Astrocyte (in vitro differentiated cells and primary cell): ENCODE measurements around the gene SH3TC2.

Source experiments
- EZH2 ChIP-seq: IDR thresholded peaks from 2 replicates; pipeline ENCODE4 v1.6.1; 2012; ENCODE audit warnings: mild to moderate bottlenecking, low read length, inconsistent platforms; ENCODE audit not compliant: insufficient read depth
- TF ChIP-seq, protein P1 (sequence below): IDR thresholded peaks from 2 replicates; pipeline ENCODE4 v1.5.1; 2011; ENCODE audit warnings: low read depth, mild to moderate bottlenecking, inconsistent platforms, low read length, moderate library complexity; ENCODE audit not compliant: insufficient read depth

DNA sequence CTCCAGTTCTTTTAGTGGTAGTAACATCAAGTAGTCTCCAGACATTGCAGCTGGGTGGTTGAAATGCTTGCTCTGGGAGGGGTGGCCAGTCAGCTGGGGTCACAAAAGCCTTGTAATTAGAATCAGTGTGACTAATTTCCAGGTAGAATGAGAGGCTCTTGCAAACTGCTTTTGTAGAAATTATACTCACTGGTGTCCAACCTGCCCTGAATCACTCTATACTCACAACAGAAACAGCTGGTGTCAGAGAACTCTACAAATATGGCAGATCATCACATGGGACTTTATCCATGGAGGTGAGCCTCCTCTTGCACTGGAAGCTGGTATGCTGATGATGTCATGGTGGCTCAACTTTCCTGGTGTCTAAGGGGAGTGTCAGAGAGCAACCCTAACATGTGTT is 71.3 kb downstream of the SH3TC2 start:
- TF ChIP-seq, protein P1, sequence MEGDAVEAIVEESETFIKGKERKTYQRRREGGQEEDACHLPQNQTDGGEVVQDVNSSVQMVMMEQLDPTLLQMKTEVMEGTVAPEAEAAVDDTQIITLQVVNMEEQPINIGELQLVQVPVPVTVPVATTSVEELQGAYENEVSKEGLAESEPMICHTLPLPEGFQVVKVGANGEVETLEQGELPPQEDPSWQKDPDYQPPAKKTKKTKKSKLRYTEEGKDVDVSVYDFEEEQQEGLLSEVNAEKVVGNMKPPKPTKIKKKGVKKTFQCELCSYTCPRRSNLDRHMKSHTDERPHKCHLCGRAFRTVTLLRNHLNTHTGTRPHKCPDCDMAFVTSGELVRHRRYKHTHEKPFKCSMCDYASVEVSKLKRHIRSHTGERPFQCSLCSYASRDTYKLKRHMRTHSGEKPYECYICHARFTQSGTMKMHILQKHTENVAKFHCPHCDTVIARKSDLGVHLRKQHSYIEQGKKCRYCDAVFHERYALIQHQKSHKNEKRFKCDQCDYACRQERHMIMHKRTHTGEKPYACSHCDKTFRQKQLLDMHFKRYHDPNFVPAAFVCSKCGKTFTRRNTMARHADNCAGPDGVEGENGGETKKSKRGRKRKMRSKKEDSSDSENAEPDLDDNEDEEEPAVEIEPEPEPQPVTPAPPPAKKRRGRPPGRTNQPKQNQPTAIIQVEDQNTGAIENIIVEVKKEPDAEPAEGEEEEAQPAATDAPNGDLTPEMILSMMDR = no peak
- TF ChIP-seq EZH2 = no peak
